ENCODE results near the gene PSAP. TPM values are rescaled to one million over a fixed set of nuclear protein-coding genes. Genes with fewer than 3 reads are reported as not detected.

The PSAP gene
- total RNA-seq, 1 experiment from 2014 or later, result 429 TPM

- ChIA-PET POLR2A (ENCODE audit: low non-redundant PET) (interaction anchor here (0.6 kb wide), 1 partner anchor 494 kb away, joined by 3 read pairs; no protein-coding TSS in a partner anchor), CTCF (no interaction called here)
- Histone ChIP-seq H3K9me3 (ENCODE audit: low read depth, low read length, poor library complexity, severe bottlenecking) (no peaks in the 10 kb centered on the region), H3K4me1 (ENCODE audit: insufficient read depth, low read length, poor library complexity, severe bottlenecking) (no peaks in the 10 kb centered on the region), H3K27ac (ENCODE audit: low read depth, low read length, poor library complexity, severe bottlenecking) (no peak overlapping the region), H3K36me3 (ENCODE audit: insufficient read depth, low read length, poor library complexity, severe bottlenecking) (peaks cover 3% of the 10 kb centered on the region), H3K4me3 (ENCODE audit: low read depth, low read length, poor library complexity, severe bottlenecking) (no peak overlapping the region), H3K27me3 (replicated peaks; ENCODE audit: insufficient read depth, low read depth, low read length, poor library complexity) (no peaks in the 10 kb centered on the region)
- intact Hi-C loops (cut with micrococcal nuclease; ENCODE audit: unreplicated experiment), result no loop called here
- BruUV-seq (replicated peaks), result no TSS peak
- no peak for TF ChIP-seq CTCF (conservative IDR thresholded peaks at IDR 0.05; ENCODE audit: low read depth, low read length)
- TF ChIP-seq EZH2 (IDR thresholded peaks at IDR 0.05; ENCODE audit: borderline replicate concordance, low read depth, low read length, poor library complexity, severe bottlenecking), result no peak
- no peak for DNase-seq (ENCODE audit: low spot score)
These were observed 43.2 kb downstream of the PSAP start for GRCh38 chr10:71807557-71808510.

DNA sequence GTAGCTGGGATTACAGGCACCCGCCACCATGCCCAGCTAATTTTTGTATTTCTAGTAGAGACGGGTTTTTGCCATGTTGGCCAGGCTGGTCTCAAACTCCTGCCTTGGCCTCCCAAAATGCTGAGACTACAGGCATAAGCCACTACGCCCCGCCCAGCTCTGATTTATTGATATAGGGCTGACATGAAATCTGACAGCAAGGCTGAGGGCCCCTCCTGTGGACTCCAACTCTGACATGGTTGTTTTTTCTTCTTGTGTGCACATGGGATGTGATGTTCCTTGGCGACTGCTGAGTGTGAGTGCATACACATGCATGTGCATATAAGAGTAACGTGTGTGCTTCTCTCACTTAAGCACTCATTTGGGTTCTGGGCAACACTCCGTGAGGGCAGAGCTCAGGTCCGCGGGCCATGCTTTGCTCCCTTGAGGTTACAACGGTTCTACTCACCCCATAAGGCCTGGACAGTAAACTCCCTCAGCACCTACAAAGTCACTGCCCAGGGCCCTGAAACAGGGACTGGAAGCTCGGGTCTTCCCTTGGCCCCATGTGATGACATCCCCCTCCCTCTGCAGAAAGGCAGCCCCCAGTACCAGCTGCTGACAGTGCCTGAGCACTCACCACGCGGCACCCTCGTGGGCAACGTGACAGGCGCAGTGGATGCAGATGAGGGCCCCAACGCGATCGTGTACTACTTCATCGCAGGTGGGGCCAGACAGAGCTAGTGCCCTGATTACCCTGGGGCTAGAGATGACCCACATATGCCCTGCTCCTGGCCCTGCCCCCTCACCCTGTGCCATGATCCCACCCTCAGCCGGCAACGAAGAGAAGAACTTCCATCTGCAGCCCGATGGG, 44.1 kb downstream of the PSAP start:
- intact Hi-C loops (cut with micrococcal nuclease; ENCODE audit: unreplicated experiment), result no loop called here
- Histone ChIP-seq H3K36me3 (ENCODE audit: insufficient read depth, low read length, poor library complexity, severe bottlenecking) (no peaks in the 10 kb centered on the region), H3K27me3 (replicated peaks; ENCODE audit: insufficient read depth, low read depth, low read length, poor library complexity) (no peaks in the 10 kb centered on the region), H3K27ac (ENCODE audit: low read depth, low read length, poor library complexity, severe bottlenecking) (no peak overlapping the region), H3K4me3 (ENCODE audit: low read depth, low read length, poor library complexity, severe bottlenecking) (no peak overlapping the region), H3K4me1 (ENCODE audit: insufficient read depth, low read length, poor library complexity, severe bottlenecking) (no peaks in the 10 kb centered on the region), H3K9me3 (ENCODE audit: low read depth, low read length, poor library complexity, severe bottlenecking) (no peaks in the 10 kb centered on the region)
- ChIA-PET POLR2A (ENCODE audit: low non-redundant PET) (no interaction called here), CTCF (no interaction called here)
- no peak for DNase-seq (ENCODE audit: low spot score)
- TF ChIP-seq CTCF (conservative IDR thresholded peaks at IDR 0.05; ENCODE audit: low read depth, low read length), result no peak
- no peak for TF ChIP-seq EZH2 (IDR thresholded peaks at IDR 0.05; ENCODE audit: borderline replicate concordance, low read depth, low read length, poor library complexity, severe bottlenecking)
- BruUV-seq (replicated peaks), result no TSS peak

- Histone ChIP-seq H3K4me3 (ENCODE audit: low read depth, low read length, poor library complexity, severe bottlenecking) (no peak overlapping the region), H3K27me3 (replicated peaks; ENCODE audit: insufficient read depth, low read depth, low read length, poor library complexity) (no peaks in the 10 kb centered on the region), H3K27ac (ENCODE audit: low read depth, low read length, poor library complexity, severe bottlenecking) (no peak overlapping the region), H3K4me1 (ENCODE audit: insufficient read depth, low read length, poor library complexity, severe bottlenecking) (no peaks in the 10 kb centered on the region), H3K9me3 (ENCODE audit: low read depth, low read length, poor library complexity, severe bottlenecking) (no peaks in the 10 kb centered on the region), H3K36me3 (ENCODE audit: insufficient read depth, low read length, poor library complexity, severe bottlenecking) (no peaks in the 10 kb centered on the region)
- BruUV-seq (replicated peaks), result no TSS peak
- POLR2A ChIA-PET (ENCODE audit: low non-redundant PET), result no interaction called here
- no peak for TF ChIP-seq CTCF (conservative IDR thresholded peaks at IDR 0.05; ENCODE audit: low read depth, low read length)
- no peak for TF ChIP-seq EZH2 (IDR thresholded peaks at IDR 0.05; ENCODE audit: borderline replicate concordance, low read depth, low read length, poor library complexity, severe bottlenecking)
- CTCF ChIA-PET, result interaction anchor here (0.6 kb wide), 1 partner anchor 544 kb away, joined by 8 read pairs; no protein-coding TSS in a partner anchor
- intact Hi-C loops (cut with micrococcal nuclease; ENCODE audit: unreplicated experiment), result no loop called here
- DNase-seq (ENCODE audit: low spot score), result no peak
These were observed 45.0 kb downstream of the PSAP start for GRCh38 chr10:71805776-71806703.
